HG03460 (cell line): Measurements from ENCODE around the gene CHTOP.
"Not testable (repeated sequence)": the region's sequence is repeated elsewhere in the genome, so short reads cannot be mapped to it uniquely, and the experiment has no call there.

ENCODE experiments used
- ATAC-seq: cut with Tn5 transposase; IDR thresholded peaks from one replicate; pipeline ENCODE4 v1.9.1; 2021; ENCODE audit not compliant: unreplicated experiment

Gene CHTOP

GRCh38 chr1:153631047-153632022, 2.5 kb upstream of the CHTOP start:
- no peak for ATAC-seq

GRCh38 chr1:153633161-153633753, 609 bp upstream of the CHTOP start:
- ATAC-seq: no peak

- ATAC-seq: no peak
Measured at GRCh38 chr1:153635872-153636271, 2.0 kb downstream of the CHTOP start.

GRCh38 chr1:153636312-153636711, 2.4 kb downstream of the CHTOP start:
- ATAC-seq: no peak

- no peak for ATAC-seq
Measured at GRCh38 chr1:153638261-153638660, 4.4 kb downstream of the CHTOP start.

- ATAC-seq: no peak
Measured at GRCh38 chr1:153639280-153639679, 5.4 kb downstream of the CHTOP start.

- ATAC-seq: not testable (repeated sequence)
Measured at GRCh38 chr1:153640213-153640612, 6.3 kb downstream of the CHTOP start.

- no peak for ATAC-seq
Measured at GRCh38 chr1:153640861-153641260, 7.0 kb downstream of the CHTOP start.

- no peak for ATAC-seq
Measured at GRCh38 chr1:153642161-153642560, 8.3 kb downstream of the CHTOP start.

GRCh38 chr1:153643100-153643499, 9.2 kb downstream of the CHTOP start:
- no peak for ATAC-seq

- no peak for ATAC-seq
Measured at GRCh38 chr1:153643816-153644215, 9.9 kb downstream of the CHTOP start.

GRCh38 chr1:153646672-153647345, 12.9 kb downstream of the CHTOP start:
- no peak for ATAC-seq

- no peak for ATAC-seq
Measured at GRCh38 chr1:153647346-153647714, 13.5 kb downstream of the CHTOP start.

GRCh38 chr1:153648000-153648643, 14.3 kb downstream of the CHTOP start:
- ATAC-seq: no peak

GRCh38 chr1:153649137-153649862, 15.4 kb downstream of the CHTOP start:
- no peak for ATAC-seq

- ATAC-seq: no peak
Measured at GRCh38 chr1:153649863-153650235, 16.0 kb downstream of the CHTOP start.

GRCh38 chr1:153651771-153652170, 17.9 kb downstream of the CHTOP start:
- ATAC-seq: no peak

GRCh38 chr1:153652805-153653500, 19.1 kb downstream of the CHTOP start:
- ATAC-seq: no peak

GRCh38 chr1:153655333-153655732, 21.5 kb downstream of the CHTOP start:
- no peak for ATAC-seq
